Cardiac fibroblast (primary cell): ENCODE data around the gene COL13A1.

ENCODE experiments used
- DNase-seq, 2 donors: peaks; one replicate each; pipeline versions ENCODE4 v3.0.0 to v3.0.0-alpha.2; 2010; ENCODE audit warnings: low read depth in 2 of 2
- H3K4me3 ChIP-seq, 2 donors: replicated peaks in 1 of 2; 1 replicate in 1 of 2; 2 replicates in 1 of 2; pipeline ENCODE4 v1.5.1; 2011; ENCODE audit warnings: low read depth in 2 of 2, low read length in 2 of 2, mild to moderate bottlenecking in 2 of 2, moderate library complexity in 1 of 2
- CTCF ChIP-seq: IDR thresholded peaks from one replicate; pipeline ENCODE4 v1.5.1; 2011; ENCODE audit warnings: low read depth, mild to moderate bottlenecking, low read length, inconsistent platforms

The COL13A1 gene

GRCh38 chr10:69797959-69798358 is 3.7 kb upstream of the COL13A1 start:
- H3K4me3 ChIP-seq, result no peak overlapping the region
- no peak for TF ChIP-seq CTCF
- no peak for DNase-seq

GRCh38 chr10:69800109-69800508 is 1.6 kb upstream of the COL13A1 start:
- no peak overlapping the region for H3K4me3 ChIP-seq
- DNase-seq, result peak; percentile 75 to 76
- peak; percentile 82 for TF ChIP-seq CTCF

GRCh38 chr10:69800665-69801064 is 1.0 kb upstream of the COL13A1 start:
- DNase-seq, result no peak
- TF ChIP-seq CTCF, result no peak
- no peak overlapping the region for H3K4me3 ChIP-seq

- peak; percentile 74 for TF ChIP-seq CTCF
- peak; percentile 55 to 60 for DNase-seq
- H3K4me3 ChIP-seq, result peak overlapping the region; percentile 66 to 68
Observed at GRCh38 chr10:69801094-69801433, 642 bp upstream of the COL13A1 start.

- peak; percentile 20 for TF ChIP-seq CTCF
- DNase-seq, result peak; percentile 58
- H3K4me3 ChIP-seq, result peak overlapping the region; percentile 66 to 68
Observed at GRCh38 chr10:69802424-69803161, 887 bp downstream of the COL13A1 start.

GRCh38 chr10:69803809-69804208 is 2.1 kb downstream of the COL13A1 start:
- TF ChIP-seq CTCF, result no peak
- DNase-seq, result no peak
- H3K4me3 ChIP-seq, result no peak overlapping the region

GRCh38 chr10:69804775-69805174 is 3.1 kb downstream of the COL13A1 start:
- DNase-seq, result no peak
- H3K4me3 ChIP-seq, result no peak overlapping the region
- TF ChIP-seq CTCF, result no peak
